Measurements from ENCODE around the gene GGPS1. TPM values are rescaled to one million over a fixed set of nuclear protein-coding genes. Genes with fewer than 3 reads are reported as not detected.
"Not testable (repeated sequence)": the region's sequence is repeated elsewhere in the genome, so short reads cannot be mapped to it uniquely, and the experiment has no call there.

GGPS1 gene
- total RNA-seq, 1 donor from 2014 or later, result 39.1 TPM

DNA sequence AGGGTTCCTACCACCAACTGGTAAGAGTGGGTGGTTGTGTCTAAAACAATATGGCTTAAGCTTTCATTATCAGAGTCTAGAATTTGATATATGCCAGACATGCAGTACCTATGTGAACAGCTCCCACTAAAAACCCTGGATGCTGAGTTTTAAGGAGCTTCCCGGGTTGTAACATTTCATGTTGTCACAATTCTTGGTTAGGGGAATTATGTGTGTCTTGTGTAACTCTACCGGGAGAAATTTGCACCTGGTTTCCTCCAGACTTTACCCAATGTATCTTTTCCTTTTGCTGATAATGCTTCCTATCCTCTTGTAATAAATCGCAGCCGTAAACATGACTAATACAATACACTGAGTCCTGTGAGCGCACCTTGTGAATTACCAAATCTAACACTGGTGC is 48.7 kb upstream of the GGPS1 start:
- Mint-ChIP-seq H3K27me3 (ENCODE audit: low read depth, unreplicated experiment) (no peaks in the 10 kb centered on the region), H3K27ac (ENCODE audit: unreplicated experiment) (no peak overlapping the region), H3K4me3 (ENCODE audit: unreplicated experiment) (no peak overlapping the region), H3K4me1 (ENCODE audit: low read depth, unreplicated experiment) (peaks cover 19% of the 10 kb centered on the region), H3K9me3 (ENCODE audit: unreplicated experiment) (no peaks in the 10 kb centered on the region), H3K36me3 (ENCODE audit: low read depth, unreplicated experiment) (no peaks in the 10 kb centered on the region)
- Histone ChIP-seq H3K27ac (ENCODE audit: low read depth, low read length) (no peak overlapping the region), H3K36me3 (ENCODE audit: insufficient read depth, low read length) (no peaks in the 10 kb centered on the region), H2AFZ (ENCODE audit: low read depth, low read length) (no peak overlapping the region), H3K4me2 (ENCODE audit: low read length) (no peak overlapping the region), H3K4me1 (ENCODE audit: insufficient read depth, low read length) (no peaks in the 10 kb centered on the region), H4K20me1 (ENCODE audit: insufficient read depth, low read length) (peaks cover 92% of the 10 kb centered on the region), H3K27me3 (ENCODE audit: insufficient read depth, low read length) (no peaks in the 10 kb centered on the region), H3K9me3 (ENCODE audit: insufficient read depth, low read depth, low read length) (no peaks in the 10 kb centered on the region), H3K9ac (ENCODE audit: low read length) (no peak overlapping the region), H3K4me3 (ENCODE audit: insufficient read depth, low read depth, low read length) (no peak overlapping the region), H3K79me2 (ENCODE audit: insufficient read depth, low read length) (peaks cover 97% of the 10 kb centered on the region)
- TF ChIP-seq CTCF (IDR thresholded peaks at IDR 0.05; ENCODE audit: insufficient read depth, low read depth, low read length) (no peak), EZH2 (IDR thresholded peaks at IDR 0.05; ENCODE audit: insufficient read depth, low read length) (no peak)
- FAIRE-seq (no peak), DNase-seq (ENCODE audit: low read depth) (no peak)

- Histone ChIP-seq H3K27ac (ENCODE audit: low read depth, low read length) (no peak overlapping the region), H3K36me3 (ENCODE audit: insufficient read depth, low read length) (no peaks in the 10 kb centered on the region), H3K27me3 (ENCODE audit: insufficient read depth, low read length) (no peaks in the 10 kb centered on the region), H4K20me1 (ENCODE audit: insufficient read depth, low read length) (peaks cover 92% of the 10 kb centered on the region), H3K4me1 (ENCODE audit: insufficient read depth, low read length) (no peaks in the 10 kb centered on the region), H3K79me2 (ENCODE audit: insufficient read depth, low read length) (peaks cover 97% of the 10 kb centered on the region), H3K9me3 (ENCODE audit: insufficient read depth, low read depth, low read length) (no peaks in the 10 kb centered on the region), H3K9ac (ENCODE audit: low read length) (no peak overlapping the region), H3K4me2 (ENCODE audit: low read length) (no peak overlapping the region), H2AFZ (ENCODE audit: low read depth, low read length) (no peak overlapping the region), H3K4me3 (ENCODE audit: insufficient read depth, low read depth, low read length) (no peak overlapping the region)
- TF ChIP-seq EZH2 (IDR thresholded peaks at IDR 0.05; ENCODE audit: insufficient read depth, low read length), result no peak
- TF ChIP-seq CTCF (IDR thresholded peaks at IDR 0.05; ENCODE audit: insufficient read depth, low read depth, low read length), result no peak
- Mint-ChIP-seq H3K4me3 (ENCODE audit: unreplicated experiment) (no peak overlapping the region), H3K4me1 (ENCODE audit: low read depth, unreplicated experiment) (peaks cover 20% of the 10 kb centered on the region), H3K9me3 (ENCODE audit: unreplicated experiment) (no peaks in the 10 kb centered on the region), H3K27ac (ENCODE audit: unreplicated experiment) (no peak overlapping the region), H3K27me3 (ENCODE audit: low read depth, unreplicated experiment) (no peaks in the 10 kb centered on the region), H3K36me3 (ENCODE audit: low read depth, unreplicated experiment) (no peaks in the 10 kb centered on the region)
- DNase-seq (ENCODE audit: low read depth) (no peak), FAIRE-seq (no peak)
Observed at GRCh38 chr1:235280467-235280866, 47.9 kb upstream of the GGPS1 start.

DNA sequence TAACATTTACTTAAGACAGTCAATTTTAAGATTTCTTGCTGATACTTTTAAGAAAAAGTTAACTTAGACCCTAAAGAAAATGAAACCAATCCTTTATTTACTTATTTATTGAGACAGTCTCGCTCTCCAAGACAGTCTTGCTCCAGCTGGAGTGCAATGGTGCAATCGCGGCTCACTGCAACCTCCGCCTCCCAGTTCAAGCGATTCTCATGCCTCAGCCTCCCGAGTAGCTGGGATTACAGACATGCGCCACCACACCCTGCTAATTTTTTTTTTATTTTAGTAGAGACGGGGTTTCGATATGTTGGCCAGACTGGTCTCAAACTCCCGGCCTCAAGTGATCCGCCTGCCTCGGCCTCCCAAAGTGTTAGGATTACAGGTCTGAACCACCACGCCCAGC is 44.7 kb upstream of the GGPS1 start:
- H3K27ac ChIP-seq (ENCODE audit: low read depth, low read length); H3K36me3 ChIP-seq (ENCODE audit: insufficient read depth, low read length); H3K27me3 Mint-ChIP-seq (ENCODE audit: low read depth, unreplicated experiment); H3K9me3 Mint-ChIP-seq (ENCODE audit: unreplicated experiment); H3K36me3 Mint-ChIP-seq (ENCODE audit: low read depth, unreplicated experiment); H3K4me3 Mint-ChIP-seq (ENCODE audit: unreplicated experiment); H3K4me2 ChIP-seq (ENCODE audit: low read length); H3K4me3 ChIP-seq (ENCODE audit: insufficient read depth, low read depth, low read length); H3K27ac Mint-ChIP-seq (ENCODE audit: unreplicated experiment); H3K27me3 ChIP-seq (ENCODE audit: insufficient read depth, low read length); H3K9me3 ChIP-seq (ENCODE audit: insufficient read depth, low read depth, low read length); H2AFZ ChIP-seq (ENCODE audit: low read depth, low read length); H3K9ac ChIP-seq (ENCODE audit: low read length); DNase-seq (ENCODE audit: low read depth); FAIRE-seq; H3K4me1 ChIP-seq (ENCODE audit: insufficient read depth, low read length): not testable (repeated sequence)
- H3K4me1 Mint-ChIP-seq (ENCODE audit: low read depth, unreplicated experiment), result peaks cover 30% of the 10 kb centered on the region
- peaks cover 98% of the 10 kb centered on the region for H3K79me2 ChIP-seq (ENCODE audit: insufficient read depth, low read length)
- H4K20me1 ChIP-seq (ENCODE audit: insufficient read depth, low read length), result peaks cover 93% of the 10 kb centered on the region

Measured in astrocyte (in vitro differentiated cells and primary cell).